DOHH2 (cell line): ENCODE results near the gene ZNF197.

Experiments used
- CTCF ChIP-seq: fragments of 200-600 bp; sonication (generic); IDR thresholded peaks from one replicate; pipeline ENCODE4 v1.5.1; 2014; ENCODE audit warnings: antibody characterized with exemption, mild to moderate bottlenecking, low read depth, low read length; ENCODE audit not compliant: poor library complexity, severe bottlenecking
- EZH2phosphoT487 ChIP-seq: fragments of 200-600 bp; sonication (generic); IDR thresholded peaks from 2 replicates; pipeline ENCODE4 v1.6.1; 2017; ENCODE audit warnings: borderline replicate concordance, mild to moderate bottlenecking, antibody characterized with exemption, low read length, moderate library complexity, mixed read lengths

GRCh38 chr3:44665173-44665572 lies 40.3 kb downstream of the ZNF197 start:
- no peak for TF ChIP-seq CTCF
- no peak for TF ChIP-seq EZH2phosphoT487
